Glomerular visceral epithelial cell (primary cell): ENCODE results near the gene CEMIP2.

Experiments used
- DNase-seq: peaks from one replicate; pipeline ENCODE4 v3.0.0-alpha.2; 2016; ENCODE audit errors: extremely low spot score

The CEMIP2 gene

GRCh38 chr9:71638627-71639026 lies 129.7 kb downstream of the CEMIP2 start:
- no peak for DNase-seq

GRCh38 chr9:71637926-71638325 lies 130.4 kb downstream of the CEMIP2 start:
- no peak for DNase-seq

- DNase-seq: no peak
These were observed 130.9 kb downstream of the CEMIP2 start for GRCh38 chr9:71637375-71637774.

GRCh38 chr9:71636143-71636839 lies 132.0 kb downstream of the CEMIP2 start:
- DNase-seq: no peak

GRCh38 chr9:71634752-71635151 lies 133.6 kb downstream of the CEMIP2 start:
- DNase-seq: no peak
